GM12878 (cell line): ENCODE data around the gene KRTAP20-1. TPM values are rescaled to one million over a fixed set of nuclear protein-coding genes. Genes with fewer than 3 reads are reported as not detected.

Experiments
- ATAC-seq: fragments of 200-7000 bp; cut with Tn5 transposase; 3 replicates; pipeline ENCODE4 v1.9.1; 2020; ENCODE audit warnings: mild to moderate bottlenecking, moderate library complexity
- BruUV-seq: library from RNA; stranded (reverse); fragments of 400-500 nt; replicated peaks from 2 replicates; lab custom pipeline; 2021; lab: Mats Ljungman, UMichigan
- CTCF ChIA-PET: fragments of 300-600 bp; sonication (Branson Sonifier 250); formaldehyde crosslinking; extraction: SDS; loops from one replicate; lab custom pipeline; 2021; ENCODE audit warnings: inconsistent platforms; lab: Yijun Ruan, JAX
- POLR2A ChIA-PET: fragments of 350-600 bp; formaldehyde crosslinking; extraction: SDS; loops from one replicate; lab custom pipeline; 2021; ENCODE audit warnings: inconsistent platforms; lab: Charles Lee
- RAD21 ChIA-PET: fragments of 300-600 bp; sonication (Branson Sonifier 250); formaldehyde crosslinking; loops from one replicate; lab custom pipeline; 2023; ENCODE audit warnings: antibody characterized with exemption; ENCODE audit not compliant: unreplicated experiment; lab: Charles Lee
- SMC1A ChIA-PET: fragments of 300-600 bp; sonication (Branson Sonifier 250); formaldehyde crosslinking; loops from one replicate; lab custom pipeline; 2023; ENCODE audit not compliant: unreplicated experiment, uncharacterized antibody; lab: Charles Lee
- DNase-seq: peaks from one replicate; pipeline ENCODE4 v3.0.0-alpha.2; 2011; ENCODE audit warnings: low read depth, low spot score
- FAIRE-seq: peaks from 3 replicates; lab custom pipeline; 2011; peaks lifted over from hg19 to GRCh38; lab: Jason Lieb, UNC
- H2AFZ ChIP-seq: 2 replicates; pipeline ENCODE4 v1.6.0; 2011; ENCODE audit warnings: low read depth, low read length, control low read depth; ENCODE audit not compliant: control insufficient read depth
- H3K27ac ChIP-seq: 2 replicates; pipeline ENCODE4 v1.5.1; 2011; ENCODE audit warnings: control low read depth; ENCODE audit not compliant: control insufficient read depth, insufficient read depth
- H3K27me3 ChIP-seq, 2 experiments: replicated peaks in 1 of 2; 2 replicates each; pipeline versions ENCODE4 v1.6.0 to v1.6.1; 2011; ENCODE audit warnings: low read length in 1 of 2; ENCODE audit not compliant: control insufficient read depth in 2 of 2, insufficient read depth in 2 of 2
- H3K36me3 ChIP-seq, 2 experiments: 2 replicates each; pipeline ENCODE4 v1.5.1; 2011; ENCODE audit warnings: low read length in 1 of 2; ENCODE audit not compliant: control insufficient read depth in 2 of 2, insufficient read depth in 2 of 2
- H3K4me1 ChIP-seq: 2 replicates; pipeline ENCODE4 v1.6.1; 2011; ENCODE audit warnings: mild to moderate bottlenecking, low read length, moderate library complexity, mixed read lengths; ENCODE audit not compliant: control insufficient read depth, insufficient read depth
- H3K4me2 ChIP-seq: 2 replicates; pipeline ENCODE4 v1.6.0; 2011; ENCODE audit warnings: control low read depth; ENCODE audit not compliant: control insufficient read depth, insufficient read depth
- H3K4me3 ChIP-seq: fragments of 200-600 bp; sonication (generic); 2 replicates; pipeline ENCODE4 v1.5.1; 2016
- H3K79me2 ChIP-seq: 2 replicates; pipeline ENCODE4 v1.6.0; 2011; ENCODE audit warnings: low read length; ENCODE audit not compliant: control insufficient read depth, insufficient read depth
- H3K9ac ChIP-seq: 2 replicates; pipeline ENCODE4 v1.8.0; 2011; ENCODE audit warnings: low read length, control low read depth, mixed read lengths; ENCODE audit not compliant: control insufficient read depth, insufficient read depth
- H3K9me3 ChIP-seq: replicated peaks from 3 replicates; pipeline ENCODE4 v1.5.1; 2011; ENCODE audit warnings: mild to moderate bottlenecking, low read length; ENCODE audit not compliant: control insufficient read depth, insufficient read depth
- H4K20me1 ChIP-seq: 2 replicates; pipeline ENCODE4 v1.6.0; 2011; ENCODE audit not compliant: control insufficient read depth, insufficient read depth
- FOS ChIP-seq: IDR thresholded peaks from 3 replicates; pipeline ENCODE4 v1.6.1; 2011; ENCODE audit warnings: borderline replicate concordance; ENCODE audit not compliant: insufficient read length; ENCODE audit errors: extremely low read depth
- MEF2A ChIP-seq: IDR thresholded peaks from 2 replicates; pipeline ENCODE4 v1.6.1; 2011; ENCODE audit warnings: low read depth, mild to moderate bottlenecking, low read length, moderate library complexity; ENCODE audit not compliant: insufficient read depth
- MEF2B ChIP-seq: fragments of 450-650 bp; IDR thresholded peaks from 2 replicates; pipeline ENCODE4 v1.6.1; 2018; ENCODE audit warnings: mild to moderate bottlenecking, moderate library complexity; ENCODE audit not compliant: partially characterized antibody, poor library complexity, severe bottlenecking
- MYC ChIP-seq: IDR thresholded peaks from 2 replicates; pipeline ENCODE4 v1.6.1; 2011; ENCODE audit warnings: mild to moderate bottlenecking, low read length, moderate library complexity, inconsistent platforms; ENCODE audit not compliant: insufficient read depth, insufficient replicate concordance, insufficient read length, severe bottlenecking
- NFYA ChIP-seq: IDR thresholded peaks from 2 replicates; pipeline ENCODE4 v1.6.1; 2011; ENCODE audit warnings: low read depth, mild to moderate bottlenecking, low read length, improper control_type of control experiment, borderline replicate concordance
- NFYB ChIP-seq: IDR thresholded peaks from 2 replicates; pipeline ENCODE4 v1.6.1; 2011; ENCODE audit warnings: low read depth, mild to moderate bottlenecking, low read length, improper control_type of control experiment, moderate library complexity; ENCODE audit not compliant: insufficient read depth
- NKRF ChIP-seq: fragments of 450-650 bp; conservative IDR thresholded peaks from 2 replicates; pipeline ENCODE4 v1.6.1; 2017; ENCODE audit warnings: mild to moderate bottlenecking, moderate library complexity
- RUNX3 ChIP-seq: IDR thresholded peaks from 2 replicates; pipeline ENCODE4 v1.6.1; 2012; ENCODE audit warnings: low read length, inconsistent platforms
- SIN3A ChIP-seq: IDR thresholded peaks from 2 replicates; pipeline ENCODE4 v1.6.1; 2012; ENCODE audit warnings: low read depth, low read length, improper control_type of control experiment
- SIX5 ChIP-seq: IDR thresholded peaks from 2 replicates; pipeline ENCODE4 v1.6.1; 2011; ENCODE audit warnings: mild to moderate bottlenecking, low read depth, low read length, moderate library complexity; ENCODE audit not compliant: severe bottlenecking
- TBL1XR1 ChIP-seq: IDR thresholded peaks from 2 replicates; pipeline ENCODE4 v1.6.1; 2012; ENCODE audit warnings: low read depth, low read length, improper control_type of control experiment
- WGBS: methylation state at CpG from one replicate; pipeline ENCODE4 v1.1.6; 2016; ENCODE audit warnings: low lambda C conversion rate; ENCODE audit not compliant: insufficient replicate concordance, insufficient coverage; ENCODE audit errors: missing lambda C conversion rate; 5-methylcytosine and 5-hydroxymethylcytosine counted together
- in situ Hi-C: fragments of 300-500 bp; cut with MboI; formaldehyde crosslinking; loops from 9 replicates; pipeline ENCODE4 v1.14.3; 2018; ENCODE audit warnings: mixed read lengths
- intact Hi-C: fragments of 100-400 bp; cut with micrococcal nuclease; formaldehyde crosslinking; loops from one replicate; pipeline ENCODE4 v1.14.2; 2022; ENCODE audit not compliant: unreplicated experiment
- polyA plus RNA-seq, 11 experiments: library from polyadenylated mRNA; depleted of rRNA in 4 of 11; unstranded in 6 of 11; stranded (reverse) in 5 of 11; fragments of >200 nt; fragmentation: Nextera tagmentation in 4 of 11; fragmentation: Illumina TruSeq in 1 of 11; extraction: Ambion mirVana in 4 of 11; extraction: Trizol in 1 of 11; gene quantifications; 1 replicate in 1 of 11; 2 replicates in 10 of 11; pipeline versions ENCODE4 v1.2.1 to v1.2.3, GENCODE V29; 2011 to 2016; ENCODE audit warnings: inconsistent platforms in 2 of 11, missing spikeins in 2 of 11, low read depth in 1 of 11
- total RNA-seq, 4 experiments: library from RNA; depleted of rRNA in 3 of 4; stranded (reverse); fragments of >200 nt in 3 of 4; fragmentation: Illumina TruSeq in 1 of 4; extraction: Trizol in 1 of 4; gene quantifications; 2 replicates each; pipeline versions ENCODE4 v1.2.1 to v1.2.3, GENCODE V29; 2013 to 2021

Gene KRTAP20-1
- total and polyA plus RNA-seq, 10 of the 15 experiments (the other 5 are each of a cell fraction or from before 2014, with no cell fraction given): not detected

- no peak within 1 kb of the TSS for H3K9ac ChIP-seq
- no peaks in the 10 kb centered on the region for H3K27me3 ChIP-seq
- no peak within 1 kb of the TSS for H3K27ac ChIP-seq
- FAIRE-seq (no peak), DNase-seq (no peak), ATAC-seq (no peak)
- in situ Hi-C loops (no loop called here), intact Hi-C loops (no loop called here)
- CTCF ChIA-PET: no interaction called here
- H3K4me2 ChIP-seq: no peak within 1 kb of the TSS
- H2AFZ ChIP-seq: no peak within 1 kb of the TSS
- BruUV-seq: no TSS peak
- H3K36me3 ChIP-seq: no peaks in the 10 kb centered on the region
- H4K20me1 ChIP-seq: no peaks in the 10 kb centered on the region
- no peaks in the 10 kb centered on the region for H3K4me1 ChIP-seq
- no peak for TF ChIP-seq NKRF
- no peak for TF ChIP-seq SIN3A
- TF ChIP-seq MYC: no peak
- no peak for TF ChIP-seq RUNX3
- TF ChIP-seq MEF2A: no peak
- no peak for TF ChIP-seq MEF2B
- TF ChIP-seq SIX5: no peak
- no peak for TF ChIP-seq FOS
- TF ChIP-seq NFYB: no peak
- no peak for TF ChIP-seq TBL1XR1
- no peak for TF ChIP-seq NFYA
- POLR2A ChIA-PET: no interaction called here
- SMC1A ChIA-PET: no interaction called here
- no peaks in the 10 kb centered on the region for H3K79me2 ChIP-seq
- RAD21 ChIA-PET: no interaction called here
- WGBS: 20% methylated on average over 4 of the region's 4 CpGs
- no peak within 1 kb of the TSS for H3K4me3 ChIP-seq
- no peaks in the 10 kb centered on the region for H3K9me3 ChIP-seq
These were observed 24.1 kb upstream of the KRTAP20-1 start, which contains the start of gene KRTAP6-3 for GRCh38 chr21:30592140-30592539. KRTAP6-3 (plus strand) TSS chr21:30592440; CDS start chr21:30592446, 6 bp downstream.
